Measurements from ENCODE around the gene PSMB7.
"Not testable (repeated sequence)": the region's sequence is repeated elsewhere in the genome, so short reads cannot be mapped to it uniquely, and the experiment has no call there.

The PSMB7 gene

DNA sequence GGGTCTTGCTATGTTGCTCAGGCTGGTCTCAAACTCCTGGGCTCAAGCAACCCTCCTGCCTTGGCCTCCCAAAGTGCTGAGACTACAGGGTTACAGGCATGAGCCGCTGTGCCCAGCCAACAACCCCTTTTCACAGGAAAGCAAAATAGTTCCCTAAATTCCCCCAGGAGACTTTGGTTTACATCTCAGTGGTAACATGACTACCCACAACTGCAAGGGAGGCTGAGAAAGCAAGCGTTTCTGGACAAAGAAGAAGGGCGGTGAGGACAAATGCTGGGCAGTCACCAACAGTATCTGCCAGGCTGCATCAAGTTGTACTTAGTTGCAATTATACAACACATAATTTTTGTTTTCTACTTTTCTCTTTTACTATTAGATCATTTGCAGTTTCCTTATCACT, 27.6 kb upstream of the PSMB7 start:
- DNase-seq: no peak

DNA sequence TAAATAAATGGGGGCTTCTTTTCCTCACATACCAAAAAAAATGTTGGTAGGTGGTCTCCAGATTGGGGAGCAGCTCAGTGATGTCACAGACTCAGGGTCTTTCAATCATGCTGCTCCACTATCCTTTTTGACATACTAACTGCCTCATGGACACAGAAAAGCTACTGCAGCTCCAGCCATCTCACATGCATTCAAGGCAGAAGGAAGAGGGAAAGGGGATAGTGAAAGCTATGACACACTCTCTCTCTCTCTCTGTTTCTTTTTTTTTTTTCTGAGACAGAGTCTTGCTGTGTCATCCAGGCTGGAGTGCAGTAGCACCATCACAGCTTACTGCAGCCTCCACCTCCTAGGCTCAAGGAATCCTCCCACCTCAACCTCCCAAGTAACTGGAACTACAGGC, 27.1 kb upstream of the PSMB7 start:
- DNase-seq: no peak

DNA sequence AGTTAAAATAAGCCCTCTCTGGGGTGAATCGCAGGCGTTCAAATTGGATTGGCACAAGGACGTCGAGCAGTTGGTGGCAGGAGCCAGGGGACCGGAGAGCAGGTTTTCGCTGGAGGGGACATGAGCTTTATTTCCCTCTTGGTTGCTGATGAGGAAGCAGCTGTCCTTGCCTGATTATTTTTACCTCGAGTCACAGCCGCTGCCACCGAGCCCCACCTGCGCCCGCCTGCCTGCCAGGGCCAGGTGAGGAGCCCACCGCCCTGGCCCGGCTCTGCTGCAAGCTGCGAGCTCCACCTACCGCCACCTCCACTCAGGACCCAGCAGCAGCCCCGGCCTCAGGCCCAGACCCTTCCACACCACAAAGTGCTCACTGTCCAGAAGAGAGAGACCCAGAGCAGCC, 26.0 kb upstream of the PSMB7 start:
- no peak for DNase-seq

DNA sequence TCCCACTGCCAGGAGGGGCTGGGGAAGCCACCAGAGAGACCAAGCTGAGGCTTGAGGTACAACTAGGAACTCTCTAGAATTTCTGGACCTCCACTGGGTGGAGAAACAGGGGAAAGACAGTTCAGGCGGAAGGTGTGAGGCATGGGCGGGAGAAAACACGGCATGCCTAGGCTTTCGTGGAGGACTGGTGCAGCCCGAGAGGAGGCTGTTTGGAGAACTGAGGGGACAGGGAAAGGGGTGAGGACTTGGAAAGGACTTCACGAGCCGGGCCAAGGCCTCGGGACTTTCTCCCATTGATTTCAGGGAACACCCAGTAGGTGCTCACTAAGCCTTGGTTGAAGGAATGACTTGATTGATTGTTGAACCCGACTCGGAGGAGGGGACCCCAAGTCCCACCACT, 25.5 kb upstream of the PSMB7 start:
- no peak for DNase-seq

DNA sequence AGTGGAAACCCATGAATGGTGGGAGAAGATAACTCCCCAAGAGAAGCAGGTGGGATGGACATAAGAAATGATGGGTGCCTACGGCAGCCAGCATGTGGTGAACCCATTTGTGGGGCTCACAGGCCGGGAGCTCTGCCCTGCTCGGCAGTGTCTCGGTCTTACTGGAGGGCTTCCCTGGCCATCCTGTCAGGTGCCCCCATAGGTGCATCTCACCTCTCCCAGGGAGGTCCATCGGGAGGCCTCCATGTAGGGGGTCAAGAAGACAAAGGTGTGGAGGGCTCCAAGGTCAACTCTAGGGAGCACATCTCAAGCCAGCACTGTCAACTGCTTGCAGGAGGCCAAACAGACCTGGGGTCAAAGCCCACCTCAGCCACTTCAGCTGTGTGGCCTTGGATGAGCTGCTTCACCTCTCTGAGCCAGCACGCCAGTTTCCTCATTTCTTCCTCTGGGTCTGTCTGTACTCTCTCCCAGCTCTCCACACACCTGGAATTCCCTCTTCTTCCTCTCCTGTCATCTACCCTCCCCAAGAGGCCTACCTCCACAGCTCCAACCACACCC, 24.5 kb upstream of the PSMB7 start:
- no peak for DNase-seq

DNA sequence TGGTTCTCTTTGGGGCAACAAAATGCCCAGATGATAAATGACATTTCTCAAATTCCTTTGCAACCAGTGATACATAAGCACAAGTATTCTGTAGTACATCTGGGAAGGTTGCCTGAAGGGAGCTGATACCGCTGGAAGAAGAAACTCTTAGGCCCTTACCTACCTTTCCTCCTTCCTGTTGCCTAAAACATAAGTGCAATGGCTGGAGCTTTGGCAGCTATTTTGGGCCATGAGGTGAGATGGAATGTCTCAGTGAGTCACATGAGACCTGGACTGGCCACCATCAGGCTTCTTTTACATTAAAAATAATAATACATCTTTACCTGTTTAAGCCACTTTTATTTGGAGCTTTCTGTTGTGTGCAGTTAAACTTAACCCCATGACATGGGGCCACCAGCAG, 23.8 kb upstream of the PSMB7 start:
- no peak for DNase-seq

DNA sequence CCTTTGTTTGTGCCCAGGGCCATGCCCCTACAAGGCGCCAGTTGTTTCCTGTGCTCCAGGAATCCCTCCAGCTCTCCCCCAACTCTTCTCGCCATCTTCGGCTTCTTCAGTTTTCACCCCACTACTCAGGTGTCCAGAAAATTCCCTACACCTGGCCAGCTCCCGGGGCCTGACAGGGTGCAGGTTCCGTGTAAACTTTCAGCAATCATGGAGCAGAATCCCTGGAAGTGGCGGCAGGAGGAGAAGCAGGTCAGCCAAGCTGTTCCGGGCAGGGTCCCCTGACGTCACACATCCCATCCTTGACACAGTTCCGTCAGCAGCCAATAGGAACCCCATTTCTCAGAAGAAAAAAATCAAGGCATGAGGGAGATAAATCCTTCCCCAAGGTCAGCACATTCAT, 22.8 kb upstream of the PSMB7 start:
- DNase-seq: no peak

DNA sequence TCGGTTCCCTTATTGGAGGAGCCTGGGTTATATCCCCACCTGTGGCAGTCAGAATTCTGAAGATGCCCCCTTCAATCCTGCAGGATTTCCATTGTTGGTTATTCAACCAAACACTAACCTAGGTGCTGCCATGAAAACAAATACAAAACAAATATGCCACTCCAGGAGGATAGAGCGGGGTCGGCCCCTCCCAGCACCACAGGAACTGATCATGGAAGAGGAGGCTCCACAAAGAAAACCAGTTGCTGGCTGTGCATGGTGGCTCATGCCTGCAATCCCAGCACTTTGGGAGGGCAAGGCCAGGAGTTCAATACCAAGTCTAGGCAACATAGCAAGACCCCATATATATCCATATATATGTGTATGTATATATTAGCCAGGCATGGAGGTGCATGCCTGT, 21.8 kb upstream of the PSMB7 start:
- DNase-seq: no peak

DNA sequence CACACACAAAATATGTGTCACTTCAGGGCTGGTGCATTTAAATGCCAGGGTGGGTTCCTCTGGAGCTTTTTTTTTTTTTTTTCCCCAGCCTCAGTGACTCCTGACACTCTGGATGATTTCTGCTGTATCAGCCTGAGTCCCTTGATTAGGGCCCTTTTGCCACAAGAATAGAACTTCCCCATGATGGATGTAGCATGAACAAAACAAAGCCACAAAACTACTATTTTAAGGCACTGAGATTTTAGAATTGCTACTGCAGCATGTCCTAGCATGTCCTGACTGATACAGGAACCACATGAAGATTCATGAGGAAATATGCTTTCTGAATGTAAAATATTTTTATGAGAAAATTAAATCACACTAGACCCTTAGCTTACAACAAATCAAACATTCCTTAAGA, 21.1 kb upstream of the PSMB7 start:
- DNase-seq: no peak

DNA sequence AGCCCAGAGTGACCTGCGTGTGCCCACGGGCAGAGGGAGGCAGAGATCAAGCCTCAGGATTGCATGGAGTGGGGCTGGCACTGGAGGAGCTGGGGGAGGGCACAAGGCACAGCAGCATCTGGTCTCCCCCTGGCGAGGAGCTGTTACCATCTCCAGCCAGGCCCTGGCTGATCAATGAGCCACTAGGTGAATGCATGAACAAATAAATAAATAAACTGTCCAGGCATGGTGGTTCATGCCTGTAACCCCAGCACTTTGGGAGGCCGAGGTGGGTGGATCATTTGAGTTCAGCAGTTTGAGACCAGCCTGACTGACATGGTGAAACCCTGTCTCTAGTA, 14.3 kb upstream of the PSMB7 start:
- no peak for DNase-seq

DNA sequence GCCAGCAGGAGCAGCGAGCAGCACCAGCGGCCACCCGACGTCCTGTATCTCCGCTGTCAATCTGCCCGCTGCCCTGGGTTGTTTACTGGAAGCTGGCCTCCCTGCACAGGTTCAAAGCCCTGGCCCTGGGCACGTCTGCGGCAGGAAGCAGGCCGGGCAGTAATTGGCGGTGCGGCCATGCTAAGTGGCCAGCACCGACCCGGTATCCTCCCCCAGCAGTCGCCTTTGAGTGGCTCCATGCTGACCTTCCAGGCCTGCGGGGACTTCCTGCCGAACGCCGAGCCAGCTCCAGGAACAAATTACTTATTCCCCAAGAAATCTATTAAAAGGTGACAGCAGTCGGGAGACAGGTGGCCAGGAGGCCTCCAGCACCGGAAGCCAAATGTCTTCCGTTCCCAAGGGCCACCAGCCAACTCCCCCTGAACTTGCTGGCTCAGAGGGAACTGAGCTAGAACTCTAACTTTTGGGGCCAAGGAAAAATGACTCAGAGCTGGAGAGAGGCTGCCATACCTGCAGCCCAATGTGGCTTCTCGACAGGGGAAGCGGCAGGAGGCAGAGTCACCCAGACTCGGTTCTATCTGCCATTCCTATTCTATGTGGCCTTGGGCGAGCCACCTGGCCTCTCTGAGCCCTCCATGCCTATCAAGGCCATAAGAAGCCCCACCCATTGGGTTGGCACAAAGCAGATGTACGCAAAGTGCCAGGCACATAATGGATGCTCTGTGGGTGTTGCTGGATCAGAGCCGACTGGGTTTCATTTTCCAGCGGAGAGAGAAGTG, 13.7 kb upstream of the PSMB7 start:
- no peak for DNase-seq

DNA sequence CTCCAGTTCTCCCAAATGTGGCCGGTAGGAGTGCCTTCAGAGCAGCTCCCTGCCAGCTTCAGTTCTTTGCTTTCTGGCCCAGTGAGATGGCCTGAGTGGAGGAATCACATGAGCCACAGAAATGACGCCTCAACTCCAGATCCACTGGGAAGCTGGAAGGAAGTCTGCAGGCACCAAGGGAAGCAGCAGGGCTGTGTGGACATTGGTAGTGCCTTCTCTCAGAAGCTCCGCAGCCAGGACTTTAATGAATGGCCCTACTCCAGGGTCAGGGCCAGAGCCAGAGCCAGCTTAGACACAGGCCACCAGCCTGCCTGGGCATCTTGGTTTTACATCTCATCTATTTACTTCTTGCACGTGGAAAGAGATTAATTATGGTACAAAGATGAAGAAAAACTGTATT, 12.0 kb upstream of the PSMB7 start:
- no peak for DNase-seq

DNA sequence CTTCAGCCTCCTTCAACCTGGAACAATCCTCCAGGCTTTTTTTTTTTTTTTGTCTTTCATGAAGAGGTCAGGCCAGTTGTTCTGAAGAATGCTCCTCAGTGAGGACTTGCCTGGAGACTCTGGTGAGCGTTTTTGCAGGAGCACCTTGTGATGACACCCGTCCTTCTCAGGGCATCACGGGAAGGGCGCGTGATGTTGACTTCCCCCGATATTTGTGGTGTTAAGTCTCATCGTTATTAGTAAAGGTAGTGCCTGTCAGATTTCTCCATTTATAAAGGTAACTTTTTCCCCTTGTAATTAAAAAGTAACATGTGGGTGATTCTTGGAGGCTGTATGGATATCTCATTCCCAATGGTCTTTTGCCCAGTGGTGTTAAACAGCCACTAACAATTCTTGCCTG, 11.1 kb upstream of the PSMB7 start:
- no peak for DNase-seq

DNA sequence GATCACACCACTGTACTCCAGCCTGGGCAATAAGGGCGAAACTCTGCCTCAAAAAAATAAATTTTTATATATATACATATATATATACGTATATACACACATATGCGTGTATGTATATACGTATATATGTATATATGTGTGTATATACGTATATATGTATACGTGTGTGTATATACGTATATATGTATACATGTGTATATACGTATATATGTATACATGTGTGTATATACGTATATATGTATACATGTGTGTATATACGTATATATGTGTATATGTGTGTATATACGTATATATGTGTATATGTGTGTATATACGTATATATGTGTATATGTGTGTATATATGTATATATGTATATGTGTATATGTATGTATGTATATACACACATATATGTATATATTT, 10.5 kb upstream of the PSMB7 start:
- DNase-seq: not testable (repeated sequence)

DNA sequence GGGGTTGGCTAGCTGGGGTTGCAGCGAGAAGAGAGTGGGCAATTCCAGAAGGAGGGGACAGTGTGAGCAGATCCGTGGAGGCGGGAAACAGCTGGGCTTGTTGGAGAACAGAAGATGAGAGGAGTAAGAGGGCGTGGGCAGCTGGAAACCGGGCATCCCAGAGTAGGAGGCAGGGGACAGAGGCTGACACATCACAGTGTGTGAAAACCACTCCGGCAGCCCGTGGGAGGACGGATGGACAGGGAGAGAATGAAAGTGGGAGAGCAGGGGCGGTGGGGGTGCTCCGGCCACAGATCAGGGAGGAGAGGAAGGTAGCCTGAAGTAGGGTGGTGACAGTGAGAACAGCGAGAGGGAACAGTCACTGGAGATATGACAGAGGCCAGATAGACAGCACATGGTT, 8.3 kb upstream of the PSMB7 start:
- DNase-seq: no peak

DNA sequence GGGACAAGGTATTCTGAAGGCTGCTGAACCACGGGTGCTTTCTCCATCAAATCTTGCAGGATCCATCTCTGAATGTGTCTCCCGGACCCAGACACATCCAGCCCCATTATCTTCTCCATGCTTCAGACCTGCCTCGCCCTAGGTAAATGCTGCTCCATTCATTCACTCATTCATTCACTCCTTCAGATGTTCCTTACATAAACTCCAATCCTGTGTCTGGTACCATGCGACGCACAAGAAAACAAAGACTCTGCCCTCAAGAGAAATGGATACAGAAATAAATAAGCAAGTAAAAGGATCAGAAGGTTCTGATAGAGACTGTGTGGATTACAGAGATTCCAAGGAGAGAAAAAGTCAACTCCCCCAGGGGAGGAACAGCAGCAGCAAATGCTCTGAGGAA, 7.9 kb upstream of the PSMB7 start:
- no peak for DNase-seq

DNA sequence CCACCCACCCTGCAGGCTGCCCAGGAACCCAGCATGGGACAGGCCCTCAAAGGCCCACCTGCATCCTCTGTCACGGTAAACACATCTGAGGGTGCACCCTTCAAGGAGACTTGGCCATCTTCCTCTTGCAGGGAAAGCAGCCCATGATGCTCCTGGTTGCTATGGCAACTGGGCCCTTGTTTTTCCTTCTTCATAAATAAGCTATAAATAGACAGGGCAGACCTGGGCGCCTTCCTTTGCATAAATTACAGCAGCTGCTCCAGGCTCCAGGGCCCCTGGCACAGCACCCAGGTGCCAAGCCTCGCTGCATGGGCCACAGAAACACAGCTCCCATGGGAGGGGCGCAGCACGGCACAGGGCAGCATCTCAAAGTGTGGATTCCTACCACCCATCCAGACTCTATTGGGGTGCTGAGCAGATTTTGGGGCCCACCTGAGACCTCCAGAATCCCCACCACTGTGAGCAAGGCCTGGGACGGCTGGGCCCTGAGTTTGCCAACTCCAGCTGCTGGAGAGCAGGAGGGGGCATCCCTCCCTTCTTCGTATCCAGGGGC, 5.8 kb upstream of the PSMB7 start:
- DNase-seq: no peak

DNA sequence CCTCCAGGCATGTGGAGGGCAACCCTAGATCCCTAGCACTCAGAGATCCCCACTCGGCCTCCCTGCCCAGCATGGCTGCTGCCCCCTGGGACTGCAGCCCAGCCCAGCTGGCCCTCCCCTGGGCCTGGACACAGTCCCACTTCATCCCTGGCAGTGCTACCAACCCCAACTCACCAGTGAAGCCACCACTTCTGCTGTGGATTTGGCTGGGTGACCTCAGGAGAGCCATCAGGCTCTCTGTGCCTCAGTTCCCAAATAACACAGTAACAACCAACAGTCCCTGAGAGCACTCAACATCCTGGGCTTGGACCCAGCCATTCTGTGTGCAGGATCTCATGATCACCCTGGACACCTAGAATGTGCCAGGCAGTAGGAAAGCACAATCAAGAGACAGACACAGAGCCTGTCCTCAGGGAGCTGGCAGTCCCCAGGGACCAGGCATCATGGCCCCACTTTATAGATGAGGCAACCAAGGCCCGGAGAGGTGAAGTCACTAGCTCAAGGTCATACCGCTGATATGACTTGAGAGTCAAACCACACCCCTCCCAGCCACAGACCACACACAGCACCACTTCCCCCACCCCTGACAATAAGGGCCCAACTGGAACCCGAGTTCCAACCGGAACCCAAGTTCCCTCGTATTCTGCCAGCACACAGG, 4.7 kb upstream of the PSMB7 start:
- no peak for DNase-seq

DNA sequence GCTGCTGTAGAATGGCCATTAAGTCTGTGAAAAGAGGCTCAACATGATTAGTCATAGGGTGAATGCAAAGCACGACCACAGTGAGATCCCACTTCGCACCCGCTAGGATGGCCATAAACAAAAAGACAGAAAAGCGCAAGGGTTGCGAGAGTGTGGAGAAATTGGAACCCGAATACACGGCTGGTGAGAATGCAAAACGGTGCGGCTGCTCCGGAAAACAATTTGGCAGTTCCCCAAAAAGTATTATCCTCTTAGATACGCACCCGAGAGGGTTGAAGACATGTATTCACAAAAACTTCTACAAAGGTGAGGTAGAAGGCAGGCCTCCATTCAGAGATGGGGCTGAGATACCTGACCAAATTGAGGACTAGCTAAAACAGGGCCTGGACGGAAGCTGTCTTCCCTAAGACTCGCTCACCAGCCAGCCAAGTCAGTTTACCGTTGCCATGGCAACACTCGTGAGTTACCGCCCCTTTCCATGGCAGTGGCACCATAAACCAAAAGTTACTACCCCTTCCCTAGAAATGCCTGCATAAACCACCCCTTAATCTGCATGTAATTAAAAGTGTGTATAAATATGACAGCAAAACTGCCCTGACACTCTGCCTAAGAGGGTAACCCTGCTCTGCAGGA, 726 bp upstream of the PSMB7 start:
- DNase-seq: peak; percentile 21

DNA sequence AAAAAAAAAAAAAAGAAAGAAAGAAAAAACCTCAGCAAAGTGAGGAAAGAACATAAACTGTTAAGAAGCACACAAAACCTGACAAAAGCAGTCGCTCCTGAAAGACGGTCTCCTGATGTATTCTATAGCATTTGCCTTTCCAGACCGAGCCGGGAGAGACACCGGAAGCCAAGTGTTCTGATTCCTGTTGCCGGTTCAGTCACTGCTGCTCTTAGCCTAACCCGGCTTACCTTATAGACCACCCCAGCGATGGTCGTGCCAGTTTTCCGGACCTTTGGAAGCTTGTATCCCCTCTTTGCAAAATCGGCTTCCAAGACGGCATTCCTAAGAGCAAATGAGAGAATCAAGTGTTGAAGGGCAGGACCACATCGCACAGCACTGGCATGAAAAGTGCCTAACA, 630 bp downstream of the PSMB7 start:
- no peak for DNase-seq

DNA sequence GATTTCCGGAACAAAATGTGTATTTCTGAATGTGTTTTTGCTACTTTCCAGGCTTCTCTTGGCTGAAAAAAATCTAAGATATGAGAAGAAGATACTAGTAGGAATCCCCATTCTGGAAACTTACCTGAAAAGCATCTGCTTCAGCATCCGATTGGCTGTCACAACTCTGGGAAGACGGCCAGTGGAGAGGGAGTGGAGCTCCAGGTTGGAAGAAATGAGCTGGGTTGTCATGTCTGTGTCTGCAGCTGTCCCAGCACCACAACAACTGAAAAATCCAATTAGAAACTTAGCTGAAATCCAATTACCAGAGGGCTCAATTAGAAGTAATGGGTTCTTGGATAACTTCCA, 3.0 kb downstream of the PSMB7 start:
- no peak for DNase-seq

DNA sequence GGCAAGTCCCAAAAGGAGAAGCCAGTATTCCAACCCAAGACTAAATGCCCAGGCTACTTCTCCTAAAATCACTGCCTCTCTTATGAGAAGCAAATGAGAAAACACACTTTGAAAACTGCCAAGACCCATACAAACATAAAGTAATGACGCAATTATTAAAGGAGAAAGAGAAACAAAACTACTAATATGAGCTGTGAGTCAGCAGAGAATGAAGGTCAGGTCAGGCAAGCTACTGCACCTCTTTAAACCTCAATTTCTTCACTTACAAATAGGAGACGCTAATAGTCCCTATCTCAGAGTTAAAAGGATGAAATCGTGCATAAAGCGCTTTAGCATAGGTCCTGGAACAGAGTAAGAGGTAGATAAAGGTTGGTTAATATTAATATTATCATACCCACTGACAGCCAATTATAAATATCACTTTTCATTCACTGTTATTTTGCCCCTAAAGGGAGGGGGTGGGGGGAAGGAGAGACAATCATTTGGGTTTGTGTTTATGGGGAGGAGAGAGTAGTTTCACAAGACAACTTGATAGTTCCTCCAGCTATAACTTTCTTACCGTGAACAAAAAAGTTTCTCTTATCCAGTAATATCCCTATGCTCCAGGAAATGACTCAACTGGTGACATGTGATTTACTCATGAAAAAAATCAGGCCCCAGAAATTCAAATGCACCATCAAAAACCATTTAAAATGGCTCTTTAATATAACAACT, 3.6 kb downstream of the PSMB7 start:
- no peak for DNase-seq

DNA sequence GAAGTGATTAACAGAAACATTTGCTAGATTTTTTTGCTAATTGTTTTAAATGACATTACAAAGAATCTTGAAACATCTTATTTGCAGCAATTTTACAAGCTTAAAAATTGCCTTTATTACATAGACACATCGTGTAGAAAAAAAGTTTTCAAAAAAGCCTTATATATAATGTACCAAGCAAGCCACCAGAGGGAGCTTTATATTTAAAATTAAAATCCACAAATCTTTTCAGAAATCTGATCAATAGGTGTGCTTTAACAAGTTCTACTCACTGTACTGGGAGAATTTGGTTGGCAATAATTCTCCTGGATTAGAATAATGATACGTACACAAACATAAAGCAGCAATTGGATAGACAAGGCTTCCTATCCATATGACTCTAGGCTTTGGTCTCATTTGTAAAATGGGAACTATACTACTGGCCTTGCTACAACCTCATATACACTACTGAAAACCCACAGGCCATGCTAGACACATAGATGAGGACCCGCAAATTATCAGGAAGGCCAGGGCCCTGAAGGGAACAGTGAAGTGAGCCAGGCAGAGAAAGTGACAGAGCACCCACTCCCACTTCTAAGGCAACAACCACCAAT, 4.8 kb downstream of the PSMB7 start:
- peak; percentile 50 for DNase-seq
